Activated T-cell treated with anti-CD3 and anti-CD28 coated beads, Interleukin-2, amount 50 U/mL, for 72 hours (primary cell): ENCODE data around the gene JSRP1. TPM values are rescaled to one million over a fixed set of nuclear protein-coding genes. Genes with fewer than 3 reads are reported as not detected.

ENCODE experiments used
- ATAC-seq, 2 donors: fragments of 150-1000 bp; cut with Tn5 transposase; replicated peaks in 1 of 2; 2 replicates each; pipeline ENCODE4 v1.10.0; 2021; ENCODE audit warnings: moderate library complexity in 2 of 2, mild to moderate bottlenecking in 1 of 2
- DNase-seq, 2 donors: peaks; one replicate each; pipeline ENCODE4 v3.0.0; 2021 to 2022; ENCODE audit warnings: mixed read lengths in 1 of 2
- H3K27ac Mint-ChIP-seq: one replicate; pipeline ENCODE4 v1.8.0; 2022; ENCODE audit warnings: mild to moderate bottlenecking, moderate library complexity, mixed read lengths
- H3K27me3 Mint-ChIP-seq: one replicate; pipeline ENCODE4 v1.8.0; 2022; ENCODE audit warnings: low read depth, mixed read lengths
- H3K36me3 Mint-ChIP-seq, 2 donors: one replicate each; pipeline ENCODE4 v1.8.0; 2022; ENCODE audit warnings: mixed read lengths in 2 of 2, mild to moderate bottlenecking in 1 of 2; ENCODE audit not compliant: insufficient read depth in 2 of 2
- H3K4me1 Mint-ChIP-seq: one replicate; pipeline ENCODE4 v1.8.0; 2022; ENCODE audit warnings: low read depth, mixed read lengths
- H3K4me3 Mint-ChIP-seq, 2 donors: one replicate each; pipeline ENCODE4 v1.8.0; 2022; ENCODE audit warnings: mild to moderate bottlenecking in 2 of 2, mixed read lengths in 2 of 2, moderate library complexity in 2 of 2
- H3K9me3 Mint-ChIP-seq, 2 donors: one replicate each; pipeline ENCODE4 v1.8.0; 2022; ENCODE audit warnings: mixed read lengths in 2 of 2
- total RNA-seq, 2 donors: library from RNA; stranded (reverse); gene quantifications; one replicate each; pipeline ENCODE4 v1.2.3, GENCODE V29; 2022

The JSRP1 gene
- total RNA-seq, 2 donors from 2014 or later, result 0.72 to 1.6 TPM

- Mint-ChIP-seq H3K27me3 (no peaks in the 10 kb centered on the region), H3K36me3 (no peaks in the 10 kb centered on the region), H3K27ac (no peak overlapping the region), H3K9me3 (no peaks in the 10 kb centered on the region), H3K4me1 (peaks cover 10% of the 10 kb centered on the region), H3K4me3 (peak overlapping the region; percentile 74 to 82)
- DNase-seq (peak; percentile 32 to 38), ATAC-seq (peak; percentile 22)
Measured at GRCh38 chr19:2251106-2252054, 4.8 kb downstream of the JSRP1 start.

GRCh38 chr19:2250766-2251105 is 5.5 kb downstream of the JSRP1 start:
- H3K9me3 Mint-ChIP-seq, result no peaks in the 10 kb centered on the region
- no peaks in the 10 kb centered on the region for H3K27me3 Mint-ChIP-seq
- H3K4me3 Mint-ChIP-seq, result peak overlapping the region in 1 of 2 donors; percentile 49
- no peak overlapping the region for H3K27ac Mint-ChIP-seq
- ATAC-seq (no peak), DNase-seq (no peak)
- peaks cover 10% of the 10 kb centered on the region for H3K4me1 Mint-ChIP-seq
- no peaks in the 10 kb centered on the region for H3K36me3 Mint-ChIP-seq

GRCh38 chr19:2249880-2250765 is 6.1 kb downstream of the JSRP1 start:
- H3K4me1 Mint-ChIP-seq, result peaks cover 10% of the 10 kb centered on the region
- no peaks in the 10 kb centered on the region for H3K9me3 Mint-ChIP-seq
- no peak for ATAC-seq
- DNase-seq, result no peak
- no peaks in the 10 kb centered on the region for H3K36me3 Mint-ChIP-seq
- H3K4me3 Mint-ChIP-seq, result peak overlapping the region in 1 of 2 donors; percentile 49
- H3K27ac Mint-ChIP-seq, result no peak overlapping the region
- no peaks in the 10 kb centered on the region for H3K27me3 Mint-ChIP-seq

GRCh38 chr19:2249010-2249866 is 7.0 kb downstream of the JSRP1 start, which contains the start of gene AMH:
AMH (plus strand) TSS chr19:2249323; CDS start chr19:2249333, 10 bp downstream.
- no peak within 1 kb of the TSS for H3K4me3 Mint-ChIP-seq

GRCh38 chr19:2248136-2249009 is 7.8 kb downstream of the JSRP1 start:
- no peaks in the 10 kb centered on the region for H3K9me3 Mint-ChIP-seq
- no peaks in the 10 kb centered on the region for H3K27me3 Mint-ChIP-seq
- ATAC-seq (no peak), DNase-seq (no peak)
- H3K4me1 Mint-ChIP-seq, result peaks cover 4% of the 10 kb centered on the region
- H3K36me3 Mint-ChIP-seq, result peaks cover 0 to 2% of the 10 kb centered on the region in 2 donors
- H3K4me3 Mint-ChIP-seq, result no peak overlapping the region
- H3K27ac Mint-ChIP-seq, result no peak overlapping the region

More at GRCh38 chr19:2249010-2249866, 7.0 kb downstream of the JSRP1 start, which contains the start of gene AMH:
- Mint-ChIP-seq H3K36me3 (peaks cover 0 to 2% of the 10 kb centered on the region in 2 donors), H3K9me3 (no peaks in the 10 kb centered on the region), H3K27ac (no peak within 1 kb of the TSS), H3K27me3 (no peaks in the 10 kb centered on the region), H3K4me1 (peaks cover 9% of the 10 kb centered on the region)
- ATAC-seq (no peak), DNase-seq (no peak)

- Mint-ChIP-seq H3K4me3 (no peak overlapping the region), H3K27me3 (no peaks in the 10 kb centered on the region), H3K27ac (no peak overlapping the region), H3K4me1 (peaks cover 3% of the 10 kb centered on the region), H3K36me3 (peaks cover 0 to 2% of the 10 kb centered on the region in 2 donors), H3K9me3 (no peaks in the 10 kb centered on the region)
- no peak for ATAC-seq
- DNase-seq, result no peak
Measured at GRCh38 chr19:2247433-2248101, 8.7 kb downstream of the JSRP1 start.

GRCh38 chr19:2246801-2247361 is 9.3 kb downstream of the JSRP1 start:
- H3K36me3 Mint-ChIP-seq, result peaks cover 0 to 2% of the 10 kb centered on the region in 2 donors
- DNase-seq (no peak), ATAC-seq (no peak)

GRCh38 chr19:2246014-2246620 is 10.1 kb downstream of the JSRP1 start:
- H3K4me1 Mint-ChIP-seq, result peaks cover 12% of the 10 kb centered on the region
- peaks cover 2% of the 10 kb centered on the region in 2 donors for H3K36me3 Mint-ChIP-seq
- no peak overlapping the region for H3K4me3 Mint-ChIP-seq
- no peaks in the 10 kb centered on the region for H3K9me3 Mint-ChIP-seq
- H3K27me3 Mint-ChIP-seq, result no peaks in the 10 kb centered on the region
- no peak overlapping the region for H3K27ac Mint-ChIP-seq
- ATAC-seq (no peak), DNase-seq (no peak)

More at GRCh38 chr19:2246801-2247361, 9.3 kb downstream of the JSRP1 start:
- Mint-ChIP-seq H3K4me3 (no peak overlapping the region), H3K9me3 (no peaks in the 10 kb centered on the region), H3K4me1 (peaks cover 6% of the 10 kb centered on the region), H3K27ac (no peak overlapping the region), H3K27me3 (no peaks in the 10 kb centered on the region)

GRCh38 chr19:2245273-2245672 is 10.9 kb downstream of the JSRP1 start:
- Mint-ChIP-seq H3K27ac (no peak overlapping the region), H3K4me3 (no peak overlapping the region), H3K9me3 (no peaks in the 10 kb centered on the region), H3K27me3 (no peaks in the 10 kb centered on the region), H3K4me1 (peaks cover 21% of the 10 kb centered on the region), H3K36me3 (peaks cover 2 to 8% of the 10 kb centered on the region in 2 donors)
- DNase-seq (no peak), ATAC-seq (no peak)

GRCh38 chr19:2244486-2244885 is 11.7 kb downstream of the JSRP1 start:
- no peak for ATAC-seq
- Mint-ChIP-seq H3K9me3 (no peaks in the 10 kb centered on the region), H3K27me3 (no peaks in the 10 kb centered on the region), H3K27ac (no peak overlapping the region), H3K4me3 (no peak overlapping the region), H3K4me1 (peaks cover 28% of the 10 kb centered on the region), H3K36me3 (peaks cover 4 to 13% of the 10 kb centered on the region in 2 donors)
- no peak for DNase-seq

- Mint-ChIP-seq H3K4me1 (peaks cover 32% of the 10 kb centered on the region), H3K27me3 (no peaks in the 10 kb centered on the region), H3K9me3 (no peaks in the 10 kb centered on the region), H3K4me3 (no peak overlapping the region), H3K36me3 (peaks cover 4 to 15% of the 10 kb centered on the region in 2 donors), H3K27ac (no peak overlapping the region)
- DNase-seq, result no peak
- no peak for ATAC-seq
Measured at GRCh38 chr19:2244125-2244411, 12.1 kb downstream of the JSRP1 start.
